Suprapubic skin (tissue), 4 donors: Measurements from ENCODE around the gene C20orf204. TPM values are rescaled to one million over a fixed set of nuclear protein-coding genes. Genes with fewer than 3 reads are reported as not detected.

Experiments used
- DNase-seq, 2 donors: peaks; one replicate each; pipeline ENCODE4 v3.0.0-alpha.2; 2019; ENCODE audit warnings: low spot score in 2 of 2
- H3K27ac ChIP-seq: fragments of 200-600 bp; sonication (generic); one replicate; pipeline ENCODE4 v1.5.1; 2019
- H3K27me3 ChIP-seq: fragments of 200-600 bp; sonication (generic); one replicate; pipeline ENCODE4 v1.5.1; 2019
- H3K36me3 ChIP-seq: fragments of 200-600 bp; sonication (generic); one replicate; pipeline ENCODE4 v1.5.1; 2019
- H3K4me1 ChIP-seq: fragments of 200-600 bp; sonication (generic); one replicate; pipeline ENCODE4 v1.5.1; 2019
- H3K4me3 ChIP-seq: fragments of 200-600 bp; sonication (generic); one replicate; pipeline ENCODE4 v1.5.1; 2019; ENCODE audit warnings: mild to moderate bottlenecking
- H3K9me3 ChIP-seq: fragments of 200-600 bp; sonication (generic); one replicate; pipeline ENCODE4 v1.5.1; 2019
- CTCF ChIP-seq, 2 donors: fragments of 200-600 bp in 1 of 2; fragments of 450-650 bp in 1 of 2; sonication (generic) in 1 of 2; IDR thresholded peaks; one replicate each; pipeline ENCODE4 v1.5.1; 2016 to 2019; ENCODE audit warnings: antibody characterized with exemption in 2 of 2, mild to moderate bottlenecking in 1 of 2, moderate library complexity in 1 of 2
- EP300 ChIP-seq: sonication (generic); formaldehyde crosslinking; IDR thresholded peaks from one replicate; pipeline ENCODE4 v1.6.1; 2017; ENCODE audit warnings: antibody characterized with exemption
- POLR2A ChIP-seq, 2 donors: fragments of 450-650 bp; IDR thresholded peaks; one replicate each; pipeline ENCODE4 v1.6.1; 2017; ENCODE audit warnings: antibody characterized with exemption in 2 of 2, mild to moderate bottlenecking in 2 of 2, moderate library complexity in 2 of 2
- POLR2AphosphoS5 ChIP-seq, 3 donors: sonication (generic); formaldehyde crosslinking; IDR thresholded peaks; one replicate each; pipeline ENCODE4 v1.6.1; 2017; ENCODE audit warnings: antibody characterized with exemption in 3 of 3
- whole genome bisulfite sequencing: methylation state at CpG from one replicate; pipeline ENCODE4 v1.1.5; 2018; 5-methylcytosine and 5-hydroxymethylcytosine counted together
- total RNA-seq, 4 donors: library from RNA; depleted of rRNA; stranded (reverse); fragments of >200 nt; gene quantifications; one replicate each; pipeline ENCODE4 v1.1.0, GENCODE V29; 2016

C20orf204 gene
- total RNA-seq, 4 donors from 2014 or later = 1.1 to 5.1 (median 1.8) TPM

- Histone ChIP-seq H3K27ac (peak overlapping the region; percentile 33), H3K9me3 (no peaks in the 10 kb centered on the region), H3K4me1 (peaks cover 59% of the 10 kb centered on the region), H3K27me3 (peaks cover 52% of the 10 kb centered on the region), H3K4me3 (peak overlapping the region; percentile 46), H3K36me3 (no peaks in the 10 kb centered on the region)
- DNase-seq = no peak
- WGBS = 50% methylated on average over 6 of the region's 11 CpGs
- no peak for TF ChIP-seq CTCF (IDR thresholded peaks at IDR 0.05)
- TF ChIP-seq POLR2A (IDR thresholded peaks at IDR 0.05) = no peak
- no peak for TF ChIP-seq EP300
- TF ChIP-seq POLR2AphosphoS5 (IDR thresholded peaks at IDR 0.05) = no peak
These were observed 5.7 kb downstream of the C20orf204 start for GRCh38 chr20:64041781-64042053.

GRCh38 chr20:64042054-64042781, 6.2 kb downstream of the C20orf204 start:
- Histone ChIP-seq H3K9me3 (no peaks in the 10 kb centered on the region), H3K27ac (peak overlapping the region; percentile 33), H3K36me3 (no peaks in the 10 kb centered on the region), H3K4me3 (peak overlapping the region; percentile 46), H3K27me3 (peaks cover 57% of the 10 kb centered on the region), H3K4me1 (peaks cover 59% of the 10 kb centered on the region)
- WGBS = 23% methylated on average over 6 of the region's 55 CpGs
- no peak for TF ChIP-seq POLR2AphosphoS5 (IDR thresholded peaks at IDR 0.05)
- no peak for TF ChIP-seq CTCF (IDR thresholded peaks at IDR 0.05)
- TF ChIP-seq POLR2A (IDR thresholded peaks at IDR 0.05) = no peak
- no peak for TF ChIP-seq EP300
- DNase-seq = no peak

GRCh38 chr20:64043768-64044167, 7.8 kb downstream of the C20orf204 start:
- Histone ChIP-seq H3K9me3 (no peaks in the 10 kb centered on the region), H3K27ac (no peak overlapping the region), H3K27me3 (peaks cover 62% of the 10 kb centered on the region), H3K4me3 (no peak overlapping the region), H3K36me3 (no peaks in the 10 kb centered on the region), H3K4me1 (peaks cover 56% of the 10 kb centered on the region)
- 90% methylated on average over 9 of the region's 9 CpGs for WGBS
- TF ChIP-seq CTCF (IDR thresholded peaks at IDR 0.05) = no peak
- no peak for TF ChIP-seq POLR2AphosphoS5 (IDR thresholded peaks at IDR 0.05)
- TF ChIP-seq EP300 = no peak
- TF ChIP-seq POLR2A (IDR thresholded peaks at IDR 0.05) = no peak
- DNase-seq = no peak

GRCh38 chr20:64044484-64045247, 8.7 kb downstream of the C20orf204 start:
- 80% methylated on average over 3 of the region's 14 CpGs for WGBS
- DNase-seq = no peak
- H3K4me1 ChIP-seq = peaks cover 53% of the 10 kb centered on the region
- H3K36me3 ChIP-seq = no peaks in the 10 kb centered on the region
- H3K27ac ChIP-seq = peak overlapping the region; percentile 10
- no peaks in the 10 kb centered on the region for H3K9me3 ChIP-seq
- H3K4me3 ChIP-seq = no peak overlapping the region
- peaks cover 63% of the 10 kb centered on the region for H3K27me3 ChIP-seq
- TF ChIP-seq EP300 (no peak), CTCF (IDR thresholded peaks at IDR 0.05) (no peak), POLR2AphosphoS5 (IDR thresholded peaks at IDR 0.05) (no peak), POLR2A (IDR thresholded peaks at IDR 0.05) (no peak)

- 43% methylated on average over 6 of the region's 11 CpGs for WGBS
- peaks cover 65% of the 10 kb centered on the region for H3K27me3 ChIP-seq
- H3K36me3 ChIP-seq = no peaks in the 10 kb centered on the region
- no peaks in the 10 kb centered on the region for H3K9me3 ChIP-seq
- H3K4me3 ChIP-seq = peak overlapping the region; percentile 43
- no peak for TF ChIP-seq POLR2AphosphoS5 (IDR thresholded peaks at IDR 0.05)
- TF ChIP-seq EP300 = no peak
- TF ChIP-seq CTCF (IDR thresholded peaks at IDR 0.05) = no peak
- no peak for TF ChIP-seq POLR2A (IDR thresholded peaks at IDR 0.05)
- no peak overlapping the region for H3K27ac ChIP-seq
- no peak for DNase-seq
- peaks cover 53% of the 10 kb centered on the region for H3K4me1 ChIP-seq
These were observed 9.5 kb downstream of the C20orf204 start for GRCh38 chr20:64045346-64046011.
